ENCODE data around the gene AANAT. TPM values are rescaled to one million over a fixed set of nuclear protein-coding genes. Genes with fewer than 3 reads are reported as not detected.

AANAT gene
- total RNA-seq, 5 donors from 2014 or later (not counting 1 experiment from before 2014, with no cell fraction given): not detected

- Mint-ChIP-seq H3K36me3 (peaks cover 32% of the 10 kb centered on the region), H3K27me3 (no peaks in the 10 kb centered on the region), H3K9me3 (no peaks in the 10 kb centered on the region), H3K4me3 (no peak overlapping the region), H3K4me1 (no peaks in the 10 kb centered on the region), H3K27ac (no peak overlapping the region)
- no peaks in the 10 kb centered on the region for H3K27me3 ChIP-seq (replicated peaks in 1 of 2; ENCODE audit: control insufficient read depth in 2 of 2, extremely low read depth in 1 of 2, insufficient read depth in 2 of 2, low read length in 1 of 2)
- 94% methylated on average over 15 of the region's 15 CpGs for WGBS (ENCODE audit: insufficient coverage)
- no peak overlapping the region for H3K27ac ChIP-seq (ENCODE audit: low read length)
- H3K36me3 ChIP-seq (ENCODE audit: control insufficient read depth in 2 of 2, extremely low read depth in 1 of 2, insufficient read depth in 1 of 2, low read length in 1 of 2): peaks cover 36 to 57% of the 10 kb centered on the region in 2 donors
- no peak for DNase-seq
- no peaks in the 10 kb centered on the region for H3K4me1 ChIP-seq (ENCODE audit: control insufficient read depth in 1 of 2, extremely low read depth in 1 of 2, insufficient read depth in 2 of 2, low read length in 2 of 2)
- no peaks in the 10 kb centered on the region for H3K9me3 ChIP-seq
- no peak overlapping the region for H3K4me3 ChIP-seq (ENCODE audit: control insufficient read depth in 1 of 2, extremely low read depth in 1 of 2, low read length in 1 of 2)
- CTCF ChIA-PET: interaction anchor here in 1 of 2 donors (0.6 kb wide), 1 partner anchor 40 kb away, joined by 3 read pairs; no protein-coding TSS in a partner anchor
- ATAC-seq (replicated peaks in 1 of 4): no peak
- POLR2A ChIA-PET: no interaction called here
Measured at GRCh38 chr17:76474894-76475293, 7.5 kb downstream of the AANAT start.

- H3K4me1 Mint-ChIP-seq: peaks cover 0 to under 1% (median 0%) of the 10 kb centered on the region in 3 donors
- no peaks in the 10 kb centered on the region for H3K27me3 ChIP-seq (replicated peaks in 1 of 2; ENCODE audit: control insufficient read depth in 2 of 2, extremely low read depth in 1 of 2, insufficient read depth in 2 of 2, low read length in 1 of 2)
- POLR2A ChIA-PET: no interaction called here
- 100% methylated on average over 3 of the region's 6 CpGs for WGBS (ENCODE audit: insufficient coverage)
- no peak overlapping the region for H3K27ac Mint-ChIP-seq
- H3K27ac ChIP-seq (ENCODE audit: low read length): no peak overlapping the region
- no peak overlapping the region for H3K4me3 Mint-ChIP-seq
- no peaks in the 10 kb centered on the region for H3K4me1 ChIP-seq (ENCODE audit: control insufficient read depth in 1 of 2, extremely low read depth in 1 of 2, insufficient read depth in 2 of 2, low read length in 2 of 2)
- ATAC-seq (replicated peaks in 1 of 4) (no peak), DNase-seq (no peak)
- H3K9me3 ChIP-seq: no peaks in the 10 kb centered on the region
- H3K36me3 Mint-ChIP-seq: peaks cover 32% of the 10 kb centered on the region
- CTCF ChIA-PET: interaction anchor here in 1 of 2 donors (0.6 kb wide), 1 partner anchor 41 kb away, joined by 3 read pairs; no protein-coding TSS in a partner anchor
- no peaks in the 10 kb centered on the region for H3K27me3 Mint-ChIP-seq
- no peak overlapping the region for H3K4me3 ChIP-seq (ENCODE audit: control insufficient read depth in 1 of 2, extremely low read depth in 1 of 2, low read length in 1 of 2)
- peaks cover 36 to 57% of the 10 kb centered on the region in 2 donors for H3K36me3 ChIP-seq (ENCODE audit: control insufficient read depth in 2 of 2, extremely low read depth in 1 of 2, insufficient read depth in 1 of 2, low read length in 1 of 2)
- no peaks in the 10 kb centered on the region for H3K9me3 Mint-ChIP-seq
Measured at GRCh38 chr17:76475302-76475701, 7.9 kb downstream of the AANAT start.

GRCh38 chr17:76476736-76477135, 9.3 kb downstream of the AANAT start:
- POLR2A ChIA-PET: no interaction called here
- CTCF ChIA-PET: no interaction called here
- ATAC-seq (replicated peaks in 1 of 4) (no peak), DNase-seq (no peak)
- Histone ChIP-seq H3K36me3 (ENCODE audit: control insufficient read depth in 2 of 2, extremely low read depth in 1 of 2, insufficient read depth in 1 of 2, low read length in 1 of 2) (peaks cover 33 to 56% of the 10 kb centered on the region in 2 donors), H3K27ac (ENCODE audit: low read length) (no peak overlapping the region), H3K4me1 (ENCODE audit: control insufficient read depth in 1 of 2, extremely low read depth in 1 of 2, insufficient read depth in 2 of 2, low read length in 2 of 2) (peaks cover 0 to 8% of the 10 kb centered on the region in 2 experiments), H3K27me3 (replicated peaks in 1 of 2; ENCODE audit: control insufficient read depth in 2 of 2, extremely low read depth in 1 of 2, insufficient read depth in 2 of 2, low read length in 1 of 2) (no peaks in the 10 kb centered on the region), H3K9me3 (no peaks in the 10 kb centered on the region), H3K4me3 (ENCODE audit: control insufficient read depth in 1 of 2, extremely low read depth in 1 of 2, low read length in 1 of 2) (no peak overlapping the region)
- H3K27ac Mint-ChIP-seq: no peak overlapping the region
- peaks cover 3 to 7% (median 4%) of the 10 kb centered on the region in 3 donors for H3K4me1 Mint-ChIP-seq
- H3K36me3 Mint-ChIP-seq: peaks cover 25% of the 10 kb centered on the region
- no peaks in the 10 kb centered on the region for H3K9me3 Mint-ChIP-seq
- no peak overlapping the region for H3K4me3 Mint-ChIP-seq
- no peaks in the 10 kb centered on the region for H3K27me3 Mint-ChIP-seq
- 97% methylated on average over 10 of the region's 20 CpGs for WGBS (ENCODE audit: insufficient coverage)

GRCh38 chr17:76477576-76477975, 10.2 kb downstream of the AANAT start:
- H3K4me3 ChIP-seq (ENCODE audit: control insufficient read depth in 1 of 2, extremely low read depth in 1 of 2, low read length in 1 of 2): no peak overlapping the region
- ChIA-PET CTCF (no interaction called here), POLR2A (no interaction called here)
- DNase-seq (no peak), ATAC-seq (replicated peaks in 1 of 4) (no peak)
- Mint-ChIP-seq H3K36me3 (peaks cover 28% of the 10 kb centered on the region), H3K4me3 (no peak overlapping the region), H3K27ac (no peak overlapping the region), H3K9me3 (no peaks in the 10 kb centered on the region), H3K27me3 (no peaks in the 10 kb centered on the region), H3K4me1 (peaks cover 3 to 7% (median 7%) of the 10 kb centered on the region in 3 donors)
- WGBS (ENCODE audit: insufficient coverage): 91% methylated on average over 14 of the region's 15 CpGs
- no peaks in the 10 kb centered on the region for H3K27me3 ChIP-seq (replicated peaks in 1 of 2; ENCODE audit: control insufficient read depth in 2 of 2, extremely low read depth in 1 of 2, insufficient read depth in 2 of 2, low read length in 1 of 2)
- peaks cover 0 to 8% of the 10 kb centered on the region in 2 experiments for H3K4me1 ChIP-seq (ENCODE audit: control insufficient read depth in 1 of 2, extremely low read depth in 1 of 2, insufficient read depth in 2 of 2, low read length in 2 of 2)
- H3K9me3 ChIP-seq: no peaks in the 10 kb centered on the region
- no peak overlapping the region for H3K27ac ChIP-seq (ENCODE audit: low read length)
- H3K36me3 ChIP-seq (ENCODE audit: control insufficient read depth in 2 of 2, extremely low read depth in 1 of 2, insufficient read depth in 1 of 2, low read length in 1 of 2): peaks cover 27 to 47% of the 10 kb centered on the region in 2 donors

DNA sequence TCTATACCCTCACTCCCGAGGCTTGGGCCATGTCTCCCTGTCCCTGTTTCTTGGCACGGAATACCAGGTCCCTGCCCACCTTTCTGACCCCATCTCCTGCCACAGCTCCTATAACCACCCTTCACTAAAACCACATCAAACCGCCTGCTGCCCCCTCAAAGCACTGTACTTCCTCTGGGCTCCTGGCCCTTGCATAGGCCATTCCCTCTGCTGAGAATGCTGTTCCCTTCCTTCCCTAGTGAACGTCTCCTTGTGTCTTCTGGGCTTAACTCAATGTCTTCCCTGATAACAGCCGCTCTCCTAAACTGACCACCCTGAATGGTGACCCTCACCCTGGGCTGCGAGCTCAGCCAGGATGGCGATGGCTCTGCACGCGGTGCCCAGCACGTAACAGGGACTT, 10.7 kb downstream of the AANAT start:
- Histone ChIP-seq H3K4me3 (ENCODE audit: control insufficient read depth in 1 of 2, extremely low read depth in 1 of 2, low read length in 1 of 2) (no peak overlapping the region), H3K9me3 (no peaks in the 10 kb centered on the region), H3K4me1 (ENCODE audit: control insufficient read depth in 1 of 2, extremely low read depth in 1 of 2, insufficient read depth in 2 of 2, low read length in 2 of 2) (peaks cover 0 to 8% of the 10 kb centered on the region in 2 experiments), H3K36me3 (ENCODE audit: control insufficient read depth in 2 of 2, extremely low read depth in 1 of 2, insufficient read depth in 1 of 2, low read length in 1 of 2) (peaks cover 26 to 47% of the 10 kb centered on the region in 2 donors), H3K27ac (ENCODE audit: low read length) (no peak overlapping the region), H3K27me3 (replicated peaks in 1 of 2; ENCODE audit: control insufficient read depth in 2 of 2, extremely low read depth in 1 of 2, insufficient read depth in 2 of 2, low read length in 1 of 2) (no peaks in the 10 kb centered on the region)
- CTCF ChIA-PET: no interaction called here
- Mint-ChIP-seq H3K4me3 (no peak overlapping the region), H3K27me3 (no peaks in the 10 kb centered on the region), H3K9me3 (no peaks in the 10 kb centered on the region), H3K36me3 (peaks cover 25% of the 10 kb centered on the region), H3K4me1 (peaks cover 3 to 7% (median 7%) of the 10 kb centered on the region in 3 donors), H3K27ac (no peak overlapping the region)
- POLR2A ChIA-PET: no interaction called here
- no peak for DNase-seq
- 88% methylated on average over 7 of the region's 10 CpGs for WGBS (ENCODE audit: insufficient coverage)
- ATAC-seq (replicated peaks in 1 of 4): no peak

GRCh38 chr17:76478730-76479514, 11.5 kb downstream of the AANAT start:
- Histone ChIP-seq H3K4me3 (ENCODE audit: control insufficient read depth in 1 of 2, extremely low read depth in 1 of 2, low read length in 1 of 2) (no peak overlapping the region), H3K4me1 (ENCODE audit: control insufficient read depth in 1 of 2, extremely low read depth in 1 of 2, insufficient read depth in 2 of 2, low read length in 2 of 2) (peaks cover 0 to 8% of the 10 kb centered on the region in 2 experiments), H3K36me3 (ENCODE audit: control insufficient read depth in 2 of 2, extremely low read depth in 1 of 2, insufficient read depth in 1 of 2, low read length in 1 of 2) (peaks cover 18 to 39% of the 10 kb centered on the region in 2 donors), H3K27me3 (replicated peaks in 1 of 2; ENCODE audit: control insufficient read depth in 2 of 2, extremely low read depth in 1 of 2, insufficient read depth in 2 of 2, low read length in 1 of 2) (no peaks in the 10 kb centered on the region), H3K9me3 (no peaks in the 10 kb centered on the region), H3K27ac (ENCODE audit: low read length) (no peak overlapping the region)
- H3K9me3 Mint-ChIP-seq: no peaks in the 10 kb centered on the region
- H3K27me3 Mint-ChIP-seq: no peaks in the 10 kb centered on the region
- H3K27ac Mint-ChIP-seq: no peak overlapping the region
- peaks cover 3 to 7% (median 7%) of the 10 kb centered on the region in 3 donors for H3K4me1 Mint-ChIP-seq
- H3K4me3 Mint-ChIP-seq: no peak overlapping the region
- ATAC-seq (replicated peaks in 1 of 4) (no peak), DNase-seq (no peak)
- peaks cover 22% of the 10 kb centered on the region for H3K36me3 Mint-ChIP-seq
- 94% methylated on average over 20 of the region's 37 CpGs for WGBS (ENCODE audit: insufficient coverage)
- POLR2A ChIA-PET: no interaction called here
- CTCF ChIA-PET: no interaction called here

Measured in T-cell (primary cell).